GM21825 (cell line): ENCODE measurements around the gene SARS1.
"Not testable (repeated sequence)": the region's sequence is repeated elsewhere in the genome, so short reads cannot be mapped to it uniquely, and the experiment has no call there.

Source experiments
- ATAC-seq: cut with Tn5 transposase; IDR thresholded peaks from one replicate; pipeline ENCODE4 v1.9.1; 2021; ENCODE audit warnings: mild to moderate bottlenecking, moderate library complexity; ENCODE audit not compliant: unreplicated experiment

Gene SARS1

DNA sequence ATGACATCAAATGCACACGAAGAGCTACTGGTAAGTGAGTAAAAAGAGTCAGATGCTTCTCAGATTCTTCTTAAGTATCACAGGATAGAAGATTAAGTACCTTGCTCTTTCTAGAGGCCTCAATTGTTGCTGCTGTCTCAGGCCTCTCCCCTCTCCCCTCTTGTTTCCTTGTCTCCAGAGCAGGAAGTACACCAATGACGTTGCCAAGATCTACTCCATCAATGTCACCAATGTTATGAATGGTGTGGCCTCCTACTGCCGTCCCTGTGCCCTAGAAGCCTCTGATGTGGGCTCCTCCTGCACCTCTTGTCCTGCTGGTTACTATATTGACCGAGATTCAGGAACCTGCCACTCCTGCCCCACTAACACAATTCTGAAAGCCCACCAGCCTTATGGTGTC is 21.3 kb upstream of the SARS1 start:
- no peak for ATAC-seq

DNA sequence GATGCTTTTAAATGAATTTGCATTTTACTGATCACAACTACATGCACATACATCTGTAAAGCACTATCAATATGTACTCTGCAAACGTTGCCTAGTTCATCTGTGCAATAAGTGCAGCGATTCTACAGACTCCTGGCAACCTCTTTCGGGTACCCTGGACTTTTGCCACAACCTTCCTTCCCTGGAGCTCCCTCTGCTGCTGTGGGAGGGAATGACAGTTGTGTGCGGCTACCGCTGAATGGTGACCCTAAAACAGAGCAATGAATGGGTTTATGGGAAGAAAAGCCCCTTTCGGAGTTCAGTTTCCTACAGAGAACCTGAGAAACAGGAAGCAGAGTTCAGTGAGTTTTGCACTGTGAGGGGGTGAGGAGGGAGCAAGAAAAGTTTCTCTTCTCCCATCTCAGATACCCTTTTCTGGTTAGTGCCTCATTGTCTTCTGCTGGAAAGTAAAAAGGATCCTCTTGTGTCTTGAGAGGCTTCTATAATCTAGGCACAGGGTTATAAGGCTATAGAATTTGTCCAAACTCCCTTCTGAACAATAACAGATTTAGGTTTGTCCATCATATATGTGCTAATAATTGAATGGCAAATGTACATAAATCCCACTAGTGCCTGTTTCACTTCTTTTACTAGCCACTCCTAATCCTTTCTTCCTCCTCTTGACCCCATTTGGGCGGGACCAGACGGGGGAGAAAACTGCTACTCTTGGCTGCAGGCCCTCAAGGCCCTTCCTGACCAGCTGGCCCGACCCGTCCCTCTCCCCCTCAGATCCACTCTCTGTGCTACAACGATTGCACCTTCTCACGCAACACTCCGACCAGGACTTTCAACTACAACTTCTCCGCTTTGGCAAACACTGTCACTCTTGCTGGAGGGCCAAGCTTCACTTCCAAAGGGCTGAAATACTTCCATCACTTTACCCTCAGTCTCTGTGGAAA is 19.8 kb upstream of the SARS1 start:
- no peak for ATAC-seq

DNA sequence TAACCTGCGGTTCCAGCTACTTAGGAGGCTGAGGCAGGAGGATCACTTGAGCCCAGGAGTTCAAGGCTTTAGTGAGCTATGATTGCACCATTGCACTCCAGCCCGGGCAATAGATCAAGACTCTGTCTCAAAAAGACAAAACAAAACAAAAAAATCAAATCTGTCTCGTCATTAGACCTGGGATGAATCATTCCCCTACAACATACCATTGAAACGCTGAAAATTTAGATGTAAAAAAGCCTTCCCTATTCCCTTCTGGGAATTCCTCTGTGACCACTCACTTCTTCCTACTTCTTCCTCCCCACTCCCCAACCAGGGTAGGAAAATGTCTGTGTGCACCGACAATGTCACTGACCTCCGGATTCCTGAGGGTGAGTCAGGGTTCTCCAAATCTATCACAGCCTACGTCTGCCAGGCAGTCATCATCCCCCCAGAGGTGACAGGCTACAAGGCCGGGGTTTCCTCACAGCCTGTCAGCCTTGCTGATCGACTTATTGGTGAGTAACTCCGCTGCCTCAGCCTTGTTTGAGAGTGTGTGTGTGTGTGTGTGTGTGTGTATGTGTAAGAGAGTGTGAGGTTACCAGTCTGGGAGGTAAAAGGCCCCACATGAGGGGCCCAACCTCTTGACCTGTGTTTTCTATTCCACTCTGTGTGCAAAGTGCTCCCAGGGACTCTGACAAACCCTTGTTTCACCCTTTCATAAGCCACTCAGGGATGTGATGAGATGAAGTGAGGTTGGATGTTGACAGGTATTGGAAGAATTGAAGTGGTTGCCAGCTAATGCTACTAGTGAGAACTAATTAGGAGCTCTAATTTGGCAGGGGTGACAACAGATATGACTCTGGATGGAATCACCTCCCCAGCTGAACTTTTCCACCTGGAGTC is 16.3 kb upstream of the SARS1 start:
- no peak for ATAC-seq

DNA sequence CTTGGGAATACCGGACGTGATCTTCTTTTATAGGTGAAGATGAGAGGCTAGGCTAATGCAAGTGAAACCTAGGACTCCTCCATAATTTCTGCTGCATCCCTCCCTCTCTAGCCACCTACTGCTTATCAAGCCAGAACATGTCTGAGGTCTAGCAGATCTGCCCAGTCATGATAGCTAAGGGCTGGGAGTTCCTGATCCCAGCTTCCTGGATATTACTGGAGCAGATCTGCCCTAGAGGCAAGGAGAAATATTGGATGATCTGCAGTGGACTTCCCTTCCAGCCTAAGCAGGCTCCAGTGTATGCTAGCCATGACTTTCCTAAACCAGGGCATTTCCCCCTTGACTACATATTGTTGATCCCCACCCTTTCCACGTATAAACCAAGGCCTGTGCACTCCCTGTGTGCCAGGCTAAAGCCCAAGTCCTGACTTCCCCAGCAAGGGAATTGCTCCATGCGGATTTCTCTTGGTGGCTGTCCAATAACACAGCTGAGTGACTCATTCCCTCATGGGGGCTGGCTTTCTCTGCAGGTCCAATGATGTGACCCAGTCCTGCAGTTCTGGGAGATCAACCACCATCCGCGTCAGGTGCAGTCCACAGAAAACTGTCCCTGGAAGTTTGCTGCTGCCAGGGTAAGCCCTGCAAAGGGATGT is 15.5 kb upstream of the SARS1 start:
- ATAC-seq, result no peak

DNA sequence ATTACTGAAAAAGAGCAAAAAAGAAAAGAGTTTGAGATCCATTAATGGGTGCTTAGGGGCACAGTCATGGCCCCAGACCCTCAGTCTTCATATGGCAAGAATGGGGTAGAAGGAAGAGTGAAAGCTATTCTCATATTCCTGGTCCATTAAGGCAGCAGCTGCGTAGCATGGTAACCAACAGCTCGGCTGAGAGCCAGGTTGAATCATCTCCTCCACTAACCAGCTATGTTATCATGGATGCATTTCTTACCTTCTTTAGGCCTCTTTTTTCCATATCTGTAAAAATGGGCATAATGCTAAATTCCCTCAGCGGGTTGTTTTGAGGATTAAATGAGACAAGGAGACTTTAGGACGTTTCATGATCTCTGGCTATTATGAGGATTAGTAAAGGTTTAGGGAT is 15.0 kb upstream of the SARS1 start:
- no peak for ATAC-seq

DNA sequence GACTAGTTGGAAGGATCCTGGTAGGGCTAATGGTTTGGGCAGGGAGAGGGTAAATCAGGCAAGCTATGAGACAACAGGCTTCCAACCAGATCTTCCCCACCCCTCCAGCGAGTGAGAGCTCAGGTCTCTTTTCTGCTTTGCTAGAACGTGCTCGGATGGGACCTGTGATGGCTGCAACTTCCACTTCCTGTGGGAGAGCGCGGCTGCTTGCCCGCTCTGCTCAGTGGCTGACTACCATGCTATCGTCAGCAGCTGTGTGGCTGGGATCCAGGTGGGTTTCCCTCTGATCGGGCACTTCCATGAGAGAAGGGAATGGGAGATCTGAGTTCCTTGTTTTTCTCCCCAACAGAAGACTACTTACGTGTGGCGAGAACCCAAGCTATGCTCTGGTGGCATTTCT is 14.0 kb upstream of the SARS1 start:
- no peak for ATAC-seq

DNA sequence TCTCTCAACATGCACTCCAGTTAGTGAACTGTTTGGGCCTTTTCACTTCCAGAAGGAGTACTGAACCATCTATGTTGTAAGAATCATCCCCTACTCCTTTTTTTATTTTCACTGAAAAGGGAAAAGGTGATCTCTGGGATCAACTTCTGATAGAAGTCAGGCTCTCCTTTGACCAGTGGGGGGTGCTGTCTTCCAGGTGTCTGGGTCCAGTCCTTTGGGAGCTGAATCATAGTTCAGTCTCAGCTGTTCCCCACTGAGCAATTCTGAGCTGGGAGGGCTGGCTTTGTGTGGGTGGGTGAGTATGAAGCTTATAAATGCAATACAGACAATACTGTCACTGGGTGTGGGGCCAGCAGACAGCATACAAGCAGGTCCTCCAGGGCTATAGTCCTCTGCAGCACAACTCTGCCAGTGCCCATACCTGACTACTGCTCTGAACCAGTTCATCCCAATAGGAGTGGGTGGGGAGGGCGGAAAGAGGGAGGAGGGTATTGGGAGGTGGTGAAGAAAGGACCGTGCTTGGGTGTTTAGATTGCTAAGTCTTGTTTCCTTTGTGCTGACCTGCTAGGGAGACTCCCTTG is 12.5 kb upstream of the SARS1 start:
- no peak for ATAC-seq

DNA sequence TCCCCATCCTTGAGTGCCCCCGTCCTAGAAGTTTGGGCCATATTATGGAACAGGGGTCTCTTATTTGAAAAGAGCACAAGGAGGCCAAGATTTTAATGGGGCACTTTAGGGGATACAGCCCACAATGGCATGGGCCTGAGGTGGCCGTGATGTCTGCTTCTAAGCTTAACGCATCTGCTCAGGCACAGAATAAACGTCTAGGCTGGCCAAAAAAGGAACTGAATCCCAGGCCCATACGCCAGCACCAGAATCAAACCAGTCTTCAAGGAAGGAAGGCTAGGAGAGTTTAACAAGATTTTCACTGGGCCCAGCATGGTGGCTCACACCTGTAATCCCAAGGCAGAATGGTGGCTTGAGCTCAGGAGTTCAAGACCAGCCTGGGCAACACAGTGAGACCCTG is 9.2 kb upstream of the SARS1 start:
- ATAC-seq, result no peak

DNA sequence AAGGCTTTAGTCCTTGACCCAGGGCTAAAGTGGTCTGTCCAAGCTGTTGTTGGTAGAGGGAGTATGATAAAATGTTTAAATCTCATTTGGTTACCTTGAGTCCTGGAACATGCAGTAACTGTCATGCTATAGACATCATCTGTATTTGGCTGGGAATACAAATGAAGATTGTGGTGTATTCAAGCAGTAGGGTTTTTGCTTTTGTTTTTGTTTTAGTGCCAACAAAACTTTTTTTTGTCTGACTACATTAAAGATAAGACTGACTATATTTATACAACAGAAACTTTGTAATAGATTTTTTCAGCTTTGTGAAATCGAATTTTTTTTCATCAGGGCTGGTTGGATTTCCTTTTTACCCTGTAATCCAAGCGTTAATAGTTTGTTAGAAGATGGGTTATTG is 7.4 kb upstream of the SARS1 start:
- ATAC-seq, result no peak

DNA sequence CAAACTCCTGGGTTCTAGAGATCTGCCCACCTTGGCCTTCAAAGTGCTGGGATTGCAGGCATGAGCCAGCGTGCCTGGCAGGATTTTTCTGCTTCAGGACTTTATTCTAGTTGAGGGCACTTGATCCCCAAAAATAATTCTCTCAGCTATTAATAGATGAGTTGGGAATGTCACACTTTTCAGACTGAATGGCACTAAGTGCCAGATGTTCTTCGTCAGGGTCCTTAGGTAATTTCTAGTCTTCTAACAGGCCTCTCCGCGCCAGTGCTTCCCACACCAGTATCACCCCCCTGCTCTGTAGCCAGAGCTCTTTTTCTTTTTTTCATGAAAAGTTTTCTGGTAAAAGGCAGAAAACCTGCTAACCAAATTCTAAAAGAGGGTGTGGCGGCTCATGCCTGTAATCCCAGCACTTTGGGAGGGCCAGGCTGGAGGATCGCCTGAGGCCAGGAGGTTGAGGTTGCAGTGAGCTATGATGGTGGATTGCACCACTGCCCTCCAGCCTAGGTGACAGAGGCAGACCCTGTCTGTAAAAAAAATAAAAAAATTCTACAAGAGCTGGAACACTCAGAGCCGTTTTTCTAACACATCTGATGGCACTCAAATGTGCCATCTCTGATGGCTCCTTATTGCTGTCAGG is 6.1 kb upstream of the SARS1 start:
- no peak for ATAC-seq

DNA sequence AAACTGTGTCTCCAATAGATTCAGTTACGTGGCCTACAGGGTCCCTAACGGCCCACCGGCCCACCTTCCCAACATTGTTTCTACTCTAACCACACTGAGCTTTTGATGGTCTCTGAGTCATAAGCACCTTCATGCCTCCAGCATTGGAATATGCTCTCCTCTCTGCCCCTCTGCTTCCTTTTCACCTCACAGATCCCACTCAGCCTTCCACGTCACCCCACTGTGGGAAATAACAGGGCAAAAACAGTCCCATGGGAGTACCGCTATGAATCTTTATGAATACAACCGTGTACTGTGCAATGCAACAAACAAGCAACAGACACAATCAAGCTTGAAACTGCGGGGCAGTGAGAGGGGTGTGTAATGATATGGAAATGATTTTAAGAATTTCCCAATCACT is 5.3 kb upstream of the SARS1 start:
- no peak for ATAC-seq

DNA sequence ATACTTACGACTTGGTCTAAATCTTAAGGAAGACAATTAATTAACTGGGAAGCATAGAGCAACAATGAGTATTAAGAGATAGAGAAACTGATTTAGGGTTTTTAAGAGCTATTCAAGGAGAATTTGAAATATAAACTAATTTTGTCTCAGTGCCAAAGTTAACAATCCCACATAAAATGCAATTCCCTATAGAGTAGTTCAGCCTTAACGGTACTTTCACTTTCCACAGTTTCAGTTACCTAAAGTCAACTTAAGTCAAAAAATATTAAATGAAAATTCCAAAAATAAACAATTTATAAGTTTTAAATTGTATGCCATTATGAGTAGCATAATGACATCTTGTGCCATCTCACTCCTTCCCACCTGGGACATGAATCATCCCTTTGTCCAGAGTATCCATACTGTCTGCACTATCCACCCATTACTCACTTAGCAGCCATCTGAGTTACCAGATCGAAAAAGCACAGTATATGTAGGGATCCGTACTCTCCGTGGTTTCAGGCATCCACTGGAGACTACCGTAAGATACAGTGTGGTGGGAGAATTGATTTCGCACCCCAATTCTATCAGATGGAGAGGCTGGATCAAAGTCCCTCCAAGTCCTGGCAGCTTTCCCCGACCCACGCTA is 4.8 kb upstream of the SARS1 start:
- ATAC-seq, result no peak

DNA sequence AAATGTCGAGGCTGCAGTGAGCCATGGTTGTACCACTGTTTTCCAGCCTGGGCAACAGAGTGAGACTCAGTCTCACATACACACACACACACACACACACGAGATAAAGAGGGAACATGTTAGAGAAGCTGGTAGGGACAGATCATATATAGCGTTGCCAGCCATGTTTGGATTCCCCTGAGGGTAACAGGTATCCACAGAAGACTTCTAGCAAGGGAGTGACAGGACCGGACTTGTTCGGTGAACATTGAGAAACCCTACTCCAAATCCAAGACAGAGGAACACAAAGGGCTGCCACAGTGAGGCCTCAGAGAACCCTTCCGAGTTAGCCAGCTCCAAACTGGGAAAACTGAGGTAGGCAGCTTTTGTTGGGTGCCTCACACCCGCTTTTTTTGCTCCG is 3.7 kb upstream of the SARS1 start:
- ATAC-seq, result no peak

DNA sequence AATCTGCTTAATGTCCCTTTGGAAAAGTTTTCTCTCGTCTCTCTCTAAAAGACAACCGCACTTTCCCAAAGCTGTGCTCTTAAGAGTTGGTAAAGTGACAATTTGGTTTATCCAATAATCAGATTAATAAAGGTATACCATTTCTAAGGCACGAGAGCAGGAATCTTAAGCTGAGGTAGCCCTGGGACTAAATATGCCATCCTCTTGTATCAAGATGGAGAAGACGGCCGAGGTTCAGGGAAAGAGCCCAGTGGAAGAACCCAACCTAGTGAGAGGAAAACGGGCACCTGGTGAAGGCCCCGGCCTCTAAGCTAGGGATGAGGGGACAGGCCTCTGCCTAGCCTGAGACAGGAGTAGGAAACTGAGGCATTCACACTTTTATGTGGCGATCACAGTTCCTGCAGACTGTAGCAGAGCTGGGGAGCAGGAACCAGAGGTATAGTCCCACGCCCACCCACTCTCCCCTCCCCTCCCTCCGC is 334 bp upstream of the SARS1 start:
- no peak for ATAC-seq

DNA sequence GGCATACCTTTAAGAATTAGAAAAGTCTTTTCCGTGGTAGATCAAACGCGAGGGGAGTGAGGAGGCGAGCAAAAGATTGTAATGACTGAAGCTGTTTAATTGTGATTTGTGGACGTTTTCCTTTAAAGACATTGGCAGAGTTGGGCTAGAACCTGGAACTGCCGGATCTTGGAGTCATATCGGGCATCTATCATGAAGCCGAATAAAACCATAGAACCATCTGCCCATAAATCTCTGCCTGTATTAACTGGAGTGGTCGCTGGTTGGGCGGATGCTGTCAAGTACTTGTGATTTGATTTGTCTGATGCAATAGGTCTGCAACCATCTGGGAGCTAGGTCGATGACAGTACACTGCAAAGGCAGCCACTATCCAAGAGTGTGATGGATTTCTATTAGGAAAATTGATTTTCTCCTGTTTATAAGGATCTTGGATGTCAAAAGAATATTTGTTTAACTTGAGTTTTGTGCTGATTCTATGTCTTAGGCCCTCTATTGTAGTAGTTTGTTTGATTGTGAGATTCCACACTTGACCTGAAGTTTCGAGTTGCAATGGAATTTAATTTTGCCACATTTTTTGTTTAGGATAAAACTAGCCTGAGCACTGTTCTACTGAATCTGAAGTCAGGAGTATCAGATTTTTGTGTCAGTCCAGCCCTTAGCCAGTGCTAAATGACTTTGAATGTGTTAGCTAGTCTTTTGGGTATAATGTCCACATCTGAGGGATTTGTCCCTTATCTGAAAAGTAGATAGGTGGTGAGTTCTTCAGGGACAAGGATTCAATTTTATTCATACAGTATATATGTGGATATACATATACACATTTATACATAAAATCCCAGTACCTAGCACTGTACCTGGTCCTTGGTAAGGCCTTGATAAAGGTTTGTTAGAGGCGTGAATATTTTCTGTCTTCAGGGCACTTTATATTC is 1.2 kb downstream of the SARS1 start:
- ATAC-seq, result no peak

DNA sequence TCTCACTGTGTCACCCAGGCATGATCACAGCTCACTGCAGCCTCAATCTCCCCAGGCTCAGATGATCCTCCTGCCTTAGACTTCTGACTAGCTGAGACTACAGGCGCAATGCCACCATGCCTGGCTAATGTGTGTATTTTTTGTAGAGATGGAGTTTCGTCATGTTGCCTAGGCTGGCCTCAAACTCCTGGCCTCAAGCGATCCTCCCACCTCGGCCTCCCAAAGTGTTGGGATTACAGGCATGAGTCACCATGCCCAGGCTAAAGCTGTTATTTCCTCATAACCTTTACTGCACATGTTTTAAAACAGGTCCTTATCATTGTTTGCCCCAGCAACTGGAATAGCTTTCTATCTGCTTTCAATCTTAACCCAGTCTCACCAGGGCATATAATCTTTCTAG is 2.9 kb downstream of the SARS1 start:
- ATAC-seq, result no peak

DNA sequence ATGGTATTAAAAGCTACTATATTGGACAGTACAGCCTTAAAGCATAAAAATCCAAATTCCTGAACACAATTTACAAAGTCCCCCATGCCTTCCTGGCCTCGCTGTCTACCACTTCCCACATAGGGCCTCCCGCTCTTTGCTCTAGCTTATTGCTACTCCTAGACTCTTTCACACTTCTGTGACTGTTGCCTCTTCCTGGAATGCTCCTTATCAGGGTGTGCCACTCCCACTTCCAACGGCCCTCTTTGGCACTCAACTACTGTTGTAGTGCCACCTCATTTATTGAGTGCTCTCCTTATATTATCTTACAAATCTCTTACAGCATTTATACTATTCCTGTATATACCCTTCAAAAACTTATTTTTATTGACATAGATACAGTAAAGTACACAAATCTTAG is 4.8 kb downstream of the SARS1 start:
- no peak for ATAC-seq

DNA sequence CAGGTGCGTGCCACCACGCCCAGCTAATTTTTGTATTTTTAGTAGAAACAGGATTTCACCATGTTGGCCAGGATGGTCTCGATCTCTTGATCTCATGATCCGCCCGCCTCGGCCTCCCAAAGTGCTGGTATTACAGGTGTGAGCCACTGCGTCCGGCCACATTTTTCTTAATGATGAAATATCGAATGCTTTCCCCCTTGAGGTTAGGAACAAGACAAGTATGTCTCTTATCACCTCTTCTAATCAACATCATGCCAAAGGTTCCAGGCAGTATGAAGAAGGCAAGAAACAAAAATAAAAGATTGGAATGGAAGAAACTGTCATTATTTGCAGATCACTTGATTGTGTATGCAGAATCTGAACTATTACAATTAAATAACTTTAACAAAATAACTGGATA is 7.5 kb downstream of the SARS1 start:
- not testable (repeated sequence) for ATAC-seq

DNA sequence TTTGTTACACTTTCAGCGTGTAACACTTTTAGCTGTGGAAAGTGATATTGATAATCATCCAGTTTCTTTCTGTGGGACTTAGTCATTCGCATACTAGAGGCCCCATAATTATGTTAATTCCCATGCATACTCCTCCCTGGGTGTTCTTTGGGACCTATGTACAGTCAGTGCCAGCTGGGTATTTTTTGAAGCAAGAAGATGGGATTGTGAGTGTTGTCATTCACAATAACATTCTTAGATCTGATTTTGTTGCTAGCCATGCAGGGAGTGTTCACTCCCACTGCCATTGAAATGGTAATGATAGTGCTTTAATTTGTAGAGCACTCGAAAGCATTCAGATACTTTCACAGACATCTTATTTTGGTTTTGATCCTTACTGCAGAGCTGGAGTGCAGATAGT is 11.6 kb downstream of the SARS1 start:
- ATAC-seq, result no peak
